SU-DHL-6 (cell line): ENCODE results near the gene NPAS3.

Source experiments
- H2AFZ ChIP-seq: fragments of 200-600 bp; sonication (generic); 2 replicates; pipeline ENCODE4 v1.6.1; 2014; ENCODE audit warnings: low read depth, mild to moderate bottlenecking, moderate library complexity, mixed read lengths, antibody characterized with exemption, low read length; ENCODE audit not compliant: severe bottlenecking
- H3F3A ChIP-seq: fragments of 200-600 bp; shearing (Covaris generic); 2 replicates; pipeline ENCODE4 v1.6.0; 2016; ENCODE audit warnings: antibody characterized with exemption, mild to moderate bottlenecking; ENCODE audit not compliant: insufficient read depth
- H3K27ac ChIP-seq: fragments of 200-600 bp; sonication (generic); 2 replicates; pipeline ENCODE4 v1.5.1; 2016; ENCODE audit warnings: low read depth, mild to moderate bottlenecking, low read length, moderate library complexity, mixed read lengths
- H3K27me3 ChIP-seq: fragments of 200-600 bp; sonication (generic), shearing (Covaris generic); 2 replicates; pipeline ENCODE4 v1.6.0; 2014; ENCODE audit warnings: mild to moderate bottlenecking, low read length
- H3K36me3 ChIP-seq: fragments of 200-600 bp; sonication (generic); 2 replicates; pipeline ENCODE4 v1.6.1; 2014; ENCODE audit warnings: mild to moderate bottlenecking, low read length, mixed read lengths
- H3K4me2 ChIP-seq: fragments of 300-600, 200-600 bp; shearing (Covaris generic), sonication (generic); 2 replicates; pipeline ENCODE4 v1.6.0; 2014; ENCODE audit warnings: low read length, low read depth, mild to moderate bottlenecking; ENCODE audit not compliant: poor library complexity, severe bottlenecking
- H3K4me3 ChIP-seq: fragments of 200-600 bp; sonication (generic); 2 replicates; pipeline ENCODE4 v1.5.1; 2014; ENCODE audit warnings: antibody characterized with exemption, low read length, mild to moderate bottlenecking, mixed read lengths; ENCODE audit not compliant: insufficient read depth, poor library complexity, severe bottlenecking
- H3K79me2 ChIP-seq: fragments of 200-600 bp; sonication (generic); 2 replicates; pipeline ENCODE4 v1.6.1; 2014; ENCODE audit warnings: mild to moderate bottlenecking, low read length, moderate library complexity; ENCODE audit not compliant: insufficient read depth
- H3K9ac ChIP-seq: fragments of 200-600 bp; sonication (generic); 2 replicates; pipeline ENCODE4 v1.7.0; 2014; ENCODE audit warnings: mild to moderate bottlenecking, low read length
- H3K9me2 ChIP-seq: fragments of 200-600 bp; sonication (generic); replicated peaks from 2 replicates; pipeline ENCODE4 v1.6.1; 2014; ENCODE audit warnings: low read length; ENCODE audit not compliant: insufficient read depth
- H3K9me3 ChIP-seq: fragments of 200-600 bp; sonication (generic); 2 replicates; pipeline ENCODE4 v1.6.1; 2014; ENCODE audit warnings: low read length, mixed read lengths; ENCODE audit not compliant: insufficient read depth
- H4K20me1 ChIP-seq: fragments of 200-600 bp; sonication (generic); 2 replicates; pipeline ENCODE4 v1.6.1; 2014; ENCODE audit warnings: low read depth, mild to moderate bottlenecking, antibody characterized with exemption, low read length, moderate library complexity, mixed read lengths
- EZH2phosphoT487 ChIP-seq: fragments of 200-600 bp; sonication (generic), shearing (Covaris generic); conservative IDR thresholded peaks from 2 replicates; pipeline ENCODE4 v1.6.1; 2018; ENCODE audit warnings: mild to moderate bottlenecking, antibody characterized with exemption, low read length, moderate library complexity, mixed read lengths
- TF ChIP-seq, protein P1 (sequence below): fragments of 200-600 bp; sonication (generic); IDR thresholded peaks from one replicate; pipeline ENCODE4 v1.5.1; 2017; ENCODE audit warnings: antibody characterized with exemption, mild to moderate bottlenecking, low read length, moderate library complexity; ENCODE audit not compliant: insufficient read depth, poor library complexity, severe bottlenecking

Gene NPAS3

DNA sequence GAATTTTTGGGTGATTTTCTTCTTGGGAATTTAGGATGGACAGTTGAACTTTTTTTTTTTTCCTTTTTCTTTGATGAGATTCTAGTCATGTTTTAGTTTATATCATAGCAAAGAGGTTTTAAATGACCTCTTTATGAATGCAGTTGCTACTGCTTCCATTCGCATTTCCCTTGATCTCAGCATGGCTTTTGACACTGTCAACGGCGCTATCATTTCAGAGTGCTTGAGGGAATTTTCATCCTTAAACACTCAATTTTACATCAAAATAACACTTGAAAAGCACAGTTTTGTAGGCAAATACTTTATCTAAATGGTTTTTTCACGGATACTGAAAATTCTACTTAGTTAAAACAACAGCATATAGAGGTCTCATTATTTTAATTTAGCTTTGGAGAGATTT is 195.5 kb downstream of the NPAS3 start:
- TF ChIP-seq EZH2phosphoT487 = no peak
- TF ChIP-seq, protein P1, sequence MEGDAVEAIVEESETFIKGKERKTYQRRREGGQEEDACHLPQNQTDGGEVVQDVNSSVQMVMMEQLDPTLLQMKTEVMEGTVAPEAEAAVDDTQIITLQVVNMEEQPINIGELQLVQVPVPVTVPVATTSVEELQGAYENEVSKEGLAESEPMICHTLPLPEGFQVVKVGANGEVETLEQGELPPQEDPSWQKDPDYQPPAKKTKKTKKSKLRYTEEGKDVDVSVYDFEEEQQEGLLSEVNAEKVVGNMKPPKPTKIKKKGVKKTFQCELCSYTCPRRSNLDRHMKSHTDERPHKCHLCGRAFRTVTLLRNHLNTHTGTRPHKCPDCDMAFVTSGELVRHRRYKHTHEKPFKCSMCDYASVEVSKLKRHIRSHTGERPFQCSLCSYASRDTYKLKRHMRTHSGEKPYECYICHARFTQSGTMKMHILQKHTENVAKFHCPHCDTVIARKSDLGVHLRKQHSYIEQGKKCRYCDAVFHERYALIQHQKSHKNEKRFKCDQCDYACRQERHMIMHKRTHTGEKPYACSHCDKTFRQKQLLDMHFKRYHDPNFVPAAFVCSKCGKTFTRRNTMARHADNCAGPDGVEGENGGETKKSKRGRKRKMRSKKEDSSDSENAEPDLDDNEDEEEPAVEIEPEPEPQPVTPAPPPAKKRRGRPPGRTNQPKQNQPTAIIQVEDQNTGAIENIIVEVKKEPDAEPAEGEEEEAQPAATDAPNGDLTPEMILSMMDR = no peak
- H3K9me3 ChIP-seq = no peaks in the 10 kb centered on the region
- no peaks in the 10 kb centered on the region for H4K20me1 ChIP-seq
- H3K36me3 ChIP-seq = no peaks in the 10 kb centered on the region
- no peak overlapping the region for H2AFZ ChIP-seq
- no peak overlapping the region for H3K27ac ChIP-seq
- no peak overlapping the region for H3K9ac ChIP-seq
- H3K4me2 ChIP-seq = no peak overlapping the region
- H3K79me2 ChIP-seq = no peaks in the 10 kb centered on the region
- no peaks in the 10 kb centered on the region for H3K27me3 ChIP-seq
- no peaks in the 10 kb centered on the region for H3F3A ChIP-seq
- H3K9me2 ChIP-seq = no peaks in the 10 kb centered on the region
- H3K4me3 ChIP-seq = no peak overlapping the region

DNA sequence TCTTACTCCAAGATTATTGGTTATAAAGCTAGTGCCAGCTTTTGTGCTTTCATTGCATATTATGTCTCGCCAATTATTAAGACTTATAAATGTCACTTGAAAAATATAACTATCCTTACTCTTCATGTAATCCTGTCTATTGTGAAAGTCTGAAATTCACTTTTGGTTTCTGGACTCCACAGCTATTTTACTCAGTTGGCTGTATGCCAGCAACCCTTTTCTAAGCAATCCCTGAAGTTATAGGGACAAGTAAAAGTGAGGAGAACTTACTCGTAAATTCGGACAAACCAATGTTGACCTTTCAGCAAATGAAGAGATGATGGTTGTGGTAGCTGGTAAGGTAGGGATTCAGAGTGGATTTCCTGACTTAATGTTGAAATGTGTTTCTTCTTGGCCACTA is 196.3 kb downstream of the NPAS3 start:
- no peaks in the 10 kb centered on the region for H3K27me3 ChIP-seq
- H3K9me3 ChIP-seq = no peaks in the 10 kb centered on the region
- H3K4me3 ChIP-seq = no peak overlapping the region
- no peaks in the 10 kb centered on the region for H3K79me2 ChIP-seq
- no peak overlapping the region for H3K27ac ChIP-seq
- TF ChIP-seq, protein P1 = no peak
- TF ChIP-seq EZH2phosphoT487 = no peak
- H3K4me2 ChIP-seq = no peak overlapping the region
- no peaks in the 10 kb centered on the region for H3K36me3 ChIP-seq
- H3K9ac ChIP-seq = no peak overlapping the region
- H2AFZ ChIP-seq = no peak overlapping the region
- no peaks in the 10 kb centered on the region for H3K9me2 ChIP-seq
- no peaks in the 10 kb centered on the region for H3F3A ChIP-seq
- H4K20me1 ChIP-seq = no peaks in the 10 kb centered on the region

DNA sequence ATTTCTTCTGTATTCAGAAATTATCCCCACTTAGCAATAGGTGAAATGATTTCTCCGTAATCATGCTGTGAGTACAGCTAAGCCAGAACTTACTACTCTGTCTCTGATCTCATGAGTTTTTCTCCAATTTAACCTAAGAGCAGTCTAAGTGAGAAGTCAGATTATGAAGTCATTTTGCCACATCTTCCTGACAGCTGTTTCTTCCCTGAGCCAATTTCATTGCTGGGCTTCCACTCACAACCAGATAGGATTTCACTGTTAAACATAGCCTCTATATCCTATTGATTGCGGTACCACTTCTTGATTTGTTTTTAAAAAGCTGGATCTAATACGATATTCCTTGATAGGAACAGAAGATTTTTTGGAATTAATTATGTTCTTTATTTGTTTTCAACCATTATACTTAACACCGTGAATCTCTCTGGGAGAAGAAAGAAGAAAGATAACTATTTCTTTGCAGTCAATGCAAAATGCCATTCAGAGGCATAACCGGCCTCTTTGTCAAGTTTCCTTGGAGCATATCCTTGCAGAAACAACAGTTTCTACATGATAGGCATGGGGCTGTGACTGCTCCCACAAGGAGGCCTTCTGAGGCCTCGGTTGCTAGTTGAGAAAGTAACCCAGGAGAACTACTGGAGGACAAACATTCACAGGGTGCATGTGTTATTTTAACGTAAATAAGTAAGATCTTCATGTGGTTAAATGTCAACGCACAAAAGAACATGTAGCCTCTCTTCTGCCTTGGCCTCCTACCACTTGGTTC is 212.2 kb downstream of the NPAS3 start:
- no peak overlapping the region for H3K4me2 ChIP-seq
- H3K9me2 ChIP-seq = no peaks in the 10 kb centered on the region
- no peak overlapping the region for H3K27ac ChIP-seq

More for the DNA sequence above, 212.2 kb downstream of the NPAS3 start:
- H3K9me3 ChIP-seq = no peaks in the 10 kb centered on the region
- no peak overlapping the region for H2AFZ ChIP-seq
- no peaks in the 10 kb centered on the region for H3K27me3 ChIP-seq
- TF ChIP-seq EZH2phosphoT487 = no peak
- TF ChIP-seq, protein P1 = no peak
- no peaks in the 10 kb centered on the region for H3K36me3 ChIP-seq
- no peaks in the 10 kb centered on the region for H3K79me2 ChIP-seq
- H3K9ac ChIP-seq = no peak overlapping the region
- no peaks in the 10 kb centered on the region for H3F3A ChIP-seq
- no peaks in the 10 kb centered on the region for H4K20me1 ChIP-seq
- no peak overlapping the region for H3K4me3 ChIP-seq
